A673 (cell line): Measurements from ENCODE around the gene CCL14. TPM values are rescaled to one million over a fixed set of nuclear protein-coding genes. Genes with fewer than 3 reads are reported as not detected.
A peak's percentile ranks its signal among the peaks of the same experiment; 100 is the strongest.

Experiments used
- BruUV-seq: library from RNA; stranded (reverse); fragments of 400-500 nt; replicated peaks from 2 replicates; lab custom pipeline; 2021; lab: Mats Ljungman, UMichigan
- CTCF ChIA-PET: fragments of 300-600 bp; sonication (Branson Sonifier 250); formaldehyde crosslinking; loops from one replicate; lab custom pipeline; 2022; ENCODE audit warnings: antibody characterized with exemption; lab: Charles Lee
- POLR2A ChIA-PET: fragments of 300-600 bp; sonication (Branson Sonifier 250); formaldehyde crosslinking; loops from one replicate; lab custom pipeline; 2022; ENCODE audit warnings: antibody characterized with exemption; ENCODE audit not compliant: low non-redundant PET; lab: Charles Lee
- DNase-seq: peaks from one replicate; pipeline ENCODE4 v3.0.0-alpha.2; 2015; ENCODE audit warnings: low spot score
- H3K27ac ChIP-seq: fragments of 200-600 bp; sonication (generic); 2 replicates; pipeline ENCODE4 v1.5.1; 2016; ENCODE audit warnings: mixed run types, low read depth, mild to moderate bottlenecking, mixed read lengths, antibody characterized with exemption, low read length; ENCODE audit not compliant: poor library complexity, severe bottlenecking
- H3K27me3 ChIP-seq: fragments of 200-600 bp; sonication (generic); replicated peaks from 2 replicates; pipeline ENCODE4 v1.6.1; 2017; ENCODE audit warnings: mixed run types, low read depth, mild to moderate bottlenecking, mixed read lengths, antibody characterized with exemption, low read length; ENCODE audit not compliant: insufficient read depth, poor library complexity
- H3K36me3 ChIP-seq: fragments of 200-600 bp; sonication (generic); 2 replicates; pipeline ENCODE4 v1.6.1; 2016; ENCODE audit warnings: mixed run types, mild to moderate bottlenecking, mixed read lengths, antibody characterized with exemption, low read length; ENCODE audit not compliant: insufficient read depth, poor library complexity, severe bottlenecking
- H3K4me1 ChIP-seq: fragments of 200-600 bp; sonication (generic); 2 replicates; pipeline ENCODE4 v1.6.1; 2017; ENCODE audit warnings: mixed run types, mild to moderate bottlenecking, mixed read lengths, antibody characterized with exemption, low read length; ENCODE audit not compliant: insufficient read depth, poor library complexity, severe bottlenecking
- H3K4me3 ChIP-seq: fragments of 200-600 bp; sonication (generic); 2 replicates; pipeline ENCODE4 v1.5.1; 2016; ENCODE audit warnings: low read depth, mixed run types, mild to moderate bottlenecking, mixed read lengths, low read length; ENCODE audit not compliant: poor library complexity, severe bottlenecking
- H3K9me3 ChIP-seq: fragments of 200-600 bp; sonication (generic); 2 replicates; pipeline ENCODE4 v1.6.1; 2016; ENCODE audit warnings: mixed run types, low read depth, mild to moderate bottlenecking, mixed read lengths, antibody characterized with exemption, low read length; ENCODE audit not compliant: poor library complexity, severe bottlenecking
- EZH2 ChIP-seq: fragments of 200-600 bp; sonication (generic); IDR thresholded peaks from 2 replicates; pipeline ENCODE4 v1.6.1; 2017; ENCODE audit warnings: borderline replicate concordance, low read depth, mild to moderate bottlenecking, mixed read lengths, antibody characterized with exemption, low read length; ENCODE audit not compliant: poor library complexity, severe bottlenecking
- intact Hi-C: fragments of 100-400 bp; cut with micrococcal nuclease; formaldehyde crosslinking; loops from one replicate; pipeline ENCODE4 v1.10.0; 2022; ENCODE audit not compliant: unreplicated experiment
- total RNA-seq: library from RNA; stranded (reverse); gene quantifications from 2 replicates; pipeline ENCODE4 v1.2.3, GENCODE V29; 2021
- TF ChIP-seq, protein P1 (sequence below): fragments of 300-800, 200-600 bp; sonication (generic); conservative IDR thresholded peaks from 2 replicates; pipeline ENCODE4 v1.5.1; 2017; ENCODE audit warnings: low read depth, mild to moderate bottlenecking, antibody characterized with exemption, low read length, moderate library complexity, mixed read lengths

CCL14 gene
- total RNA-seq, 1 experiment from 2014 or later, result not detected

DNA sequence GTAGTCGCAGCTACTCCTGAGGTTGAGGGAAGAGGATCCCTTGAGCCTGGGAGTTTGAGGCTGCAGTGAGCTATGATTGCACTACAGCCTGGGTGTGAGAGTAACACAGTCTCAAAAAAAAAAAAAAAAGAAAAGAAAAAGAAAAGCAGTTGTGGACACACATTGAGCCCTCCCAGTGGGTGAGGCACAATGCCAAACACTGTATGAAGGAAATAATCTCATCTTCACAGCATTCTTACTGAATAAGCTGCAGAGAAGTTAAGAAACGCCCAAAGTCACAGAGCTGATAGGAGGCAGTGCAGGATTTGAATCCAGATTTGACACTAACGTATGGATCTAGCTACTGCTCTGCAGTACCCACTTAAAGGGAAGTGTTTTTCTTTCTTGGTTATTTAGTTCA lies 37.1 kb downstream of the CCL14 start:
- intact Hi-C loops, result no loop called here
- Histone ChIP-seq H3K27ac (no peak overlapping the region), H3K9me3 (no peaks in the 10 kb centered on the region), H3K36me3 (no peaks in the 10 kb centered on the region), H3K4me3 (no peak overlapping the region), H3K27me3 (no peaks in the 10 kb centered on the region), H3K4me1 (no peaks in the 10 kb centered on the region)
- BruUV-seq, result no TSS peak
- DNase-seq, result no peak
- POLR2A ChIA-PET, result interaction anchor here (0.7 kb wide), 1 partner anchor 15 kb away, joined by 4 read pairs; no protein-coding TSS in a partner anchor
- no peak for TF ChIP-seq EZH2
- TF ChIP-seq, protein P1, sequence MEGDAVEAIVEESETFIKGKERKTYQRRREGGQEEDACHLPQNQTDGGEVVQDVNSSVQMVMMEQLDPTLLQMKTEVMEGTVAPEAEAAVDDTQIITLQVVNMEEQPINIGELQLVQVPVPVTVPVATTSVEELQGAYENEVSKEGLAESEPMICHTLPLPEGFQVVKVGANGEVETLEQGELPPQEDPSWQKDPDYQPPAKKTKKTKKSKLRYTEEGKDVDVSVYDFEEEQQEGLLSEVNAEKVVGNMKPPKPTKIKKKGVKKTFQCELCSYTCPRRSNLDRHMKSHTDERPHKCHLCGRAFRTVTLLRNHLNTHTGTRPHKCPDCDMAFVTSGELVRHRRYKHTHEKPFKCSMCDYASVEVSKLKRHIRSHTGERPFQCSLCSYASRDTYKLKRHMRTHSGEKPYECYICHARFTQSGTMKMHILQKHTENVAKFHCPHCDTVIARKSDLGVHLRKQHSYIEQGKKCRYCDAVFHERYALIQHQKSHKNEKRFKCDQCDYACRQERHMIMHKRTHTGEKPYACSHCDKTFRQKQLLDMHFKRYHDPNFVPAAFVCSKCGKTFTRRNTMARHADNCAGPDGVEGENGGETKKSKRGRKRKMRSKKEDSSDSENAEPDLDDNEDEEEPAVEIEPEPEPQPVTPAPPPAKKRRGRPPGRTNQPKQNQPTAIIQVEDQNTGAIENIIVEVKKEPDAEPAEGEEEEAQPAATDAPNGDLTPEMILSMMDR, result no peak
- CTCF ChIA-PET, result no interaction called here

DNA sequence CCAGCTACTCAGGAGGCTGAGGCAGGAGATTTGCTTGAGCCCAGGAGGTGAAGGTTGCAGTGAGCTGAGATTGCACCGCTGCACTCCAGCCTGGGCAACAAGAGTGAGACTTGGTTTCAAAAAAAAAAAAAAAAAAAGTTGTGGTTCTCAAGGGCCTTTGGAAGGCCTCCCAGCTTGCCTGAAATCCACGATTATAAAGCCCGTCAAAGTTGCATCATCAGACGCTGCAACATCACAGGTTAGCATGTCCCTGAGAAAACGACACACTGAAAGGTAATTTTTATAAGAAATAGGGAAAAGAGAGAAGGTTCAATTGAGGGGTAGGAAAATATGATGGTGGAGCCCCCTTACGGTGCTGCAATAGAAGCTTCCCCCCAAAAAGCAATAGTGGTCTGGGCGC lies 38.4 kb downstream of the CCL14 start:
- POLR2A ChIA-PET, result no interaction called here

DNA sequence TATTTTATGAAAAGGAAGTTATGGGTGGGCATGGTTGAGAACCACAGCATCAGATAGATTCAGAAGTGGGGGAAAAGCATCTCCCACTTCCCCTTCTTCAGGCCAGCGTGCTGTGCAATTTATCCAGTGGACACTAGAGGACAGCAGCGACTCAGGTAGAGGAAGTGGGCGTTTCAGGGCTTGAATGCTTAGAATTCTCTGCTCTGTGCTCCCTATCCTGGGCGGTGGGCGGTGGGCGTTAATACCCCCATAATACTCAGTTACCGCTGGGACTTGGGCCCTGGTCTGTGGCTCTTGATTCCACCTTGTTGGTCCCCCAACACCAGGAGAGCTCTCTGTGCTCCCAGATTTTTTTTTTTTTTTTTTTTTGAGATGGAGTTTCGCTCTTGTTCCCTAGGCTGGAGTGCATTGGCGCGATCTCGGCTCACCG lies 39.4 kb downstream of the CCL14 start:
- ChIA-PET POLR2A (no interaction called here), CTCF (interaction anchor here (0.6 kb wide), 1 partner anchor 179 kb away, joined by 4 read pairs; no protein-coding TSS in a partner anchor)
- H3K4me1 ChIP-seq, result no peaks in the 10 kb centered on the region
- peak; percentile 47 for DNase-seq
- no peaks in the 10 kb centered on the region for H3K27me3 ChIP-seq
- H3K4me3 ChIP-seq, result no peak overlapping the region
- no peak for TF ChIP-seq EZH2
- TF ChIP-seq, protein P1, result peak; percentile 56
- BruUV-seq, result no TSS peak
- H3K9me3 ChIP-seq, result no peaks in the 10 kb centered on the region
- H3K36me3 ChIP-seq, result no peaks in the 10 kb centered on the region
- no peak overlapping the region for H3K27ac ChIP-seq
- intact Hi-C loops, result no loop called here

More for the DNA sequence above, 38.4 kb downstream of the CCL14 start:
- intact Hi-C loops, result no loop called here
- Histone ChIP-seq H3K36me3 (no peaks in the 10 kb centered on the region), H3K9me3 (no peaks in the 10 kb centered on the region), H3K27ac (no peak overlapping the region), H3K4me3 (no peak overlapping the region), H3K4me1 (no peaks in the 10 kb centered on the region), H3K27me3 (no peaks in the 10 kb centered on the region)
- no TSS peak for BruUV-seq
- TF ChIP-seq, protein P1, result no peak
- TF ChIP-seq EZH2, result no peak
- CTCF ChIA-PET, result no interaction called here
- DNase-seq, result no peak
